Esophagus squamous epithelium (tissue), 4 donors: ENCODE results near the gene FAM20C.

Experiments
- POLR2A ChIP-seq, 4 donors: fragments of 450-650 bp; IDR thresholded peaks; one replicate each; pipeline ENCODE4 v1.6.1; 2017; ENCODE audit warnings: antibody characterized with exemption in 4 of 4, mild to moderate bottlenecking in 4 of 4, moderate library complexity in 3 of 4
- TF ChIP-seq, protein P1 (sequence below), 6 experiments: fragments of 450-650 bp in 4 of 6; fragments of 200-600 bp in 2 of 6; sonication (generic) in 2 of 6; IDR thresholded peaks; one replicate each; pipeline ENCODE4 v1.5.1; 2016 to 2019; ENCODE audit warnings: antibody characterized with exemption in 6 of 6, mild to moderate bottlenecking in 4 of 6, moderate library complexity in 4 of 6

DNA sequence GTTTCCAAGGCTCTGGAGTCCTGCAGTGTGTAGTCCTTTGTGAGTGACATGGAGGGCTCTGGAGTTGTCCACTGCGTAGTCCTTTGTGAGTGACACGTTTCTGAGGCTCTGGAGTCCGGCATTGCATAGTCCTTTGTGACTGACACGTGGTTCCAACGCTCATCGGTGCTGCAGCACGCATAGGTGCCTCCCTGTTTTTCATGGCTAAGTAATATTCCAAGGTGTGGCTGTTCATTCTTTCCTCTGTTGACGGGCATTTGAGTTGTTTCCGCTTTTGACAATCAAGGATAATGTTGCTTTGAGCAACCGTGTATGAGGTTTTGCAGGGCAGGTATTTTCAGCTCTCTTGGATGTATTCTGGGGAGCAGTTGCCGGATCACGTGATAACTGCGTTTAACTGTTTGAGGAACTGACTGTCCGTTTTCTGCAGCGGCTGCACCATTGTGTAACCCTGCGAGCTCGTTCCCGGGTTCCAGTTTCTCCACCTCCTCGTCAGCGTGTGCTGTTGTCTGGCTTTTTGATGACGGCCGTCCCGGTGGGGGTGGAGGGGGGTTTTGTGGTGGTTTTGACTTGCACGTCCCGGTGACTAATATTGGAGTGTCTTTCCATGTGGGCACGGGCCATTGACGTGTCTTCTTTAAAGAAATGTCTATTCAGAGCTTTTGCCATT is 21.1 kb downstream of the FAM20C start:
- no peak for TF ChIP-seq POLR2A (IDR thresholded peaks at IDR 0.05)
- TF ChIP-seq, protein P1, sequence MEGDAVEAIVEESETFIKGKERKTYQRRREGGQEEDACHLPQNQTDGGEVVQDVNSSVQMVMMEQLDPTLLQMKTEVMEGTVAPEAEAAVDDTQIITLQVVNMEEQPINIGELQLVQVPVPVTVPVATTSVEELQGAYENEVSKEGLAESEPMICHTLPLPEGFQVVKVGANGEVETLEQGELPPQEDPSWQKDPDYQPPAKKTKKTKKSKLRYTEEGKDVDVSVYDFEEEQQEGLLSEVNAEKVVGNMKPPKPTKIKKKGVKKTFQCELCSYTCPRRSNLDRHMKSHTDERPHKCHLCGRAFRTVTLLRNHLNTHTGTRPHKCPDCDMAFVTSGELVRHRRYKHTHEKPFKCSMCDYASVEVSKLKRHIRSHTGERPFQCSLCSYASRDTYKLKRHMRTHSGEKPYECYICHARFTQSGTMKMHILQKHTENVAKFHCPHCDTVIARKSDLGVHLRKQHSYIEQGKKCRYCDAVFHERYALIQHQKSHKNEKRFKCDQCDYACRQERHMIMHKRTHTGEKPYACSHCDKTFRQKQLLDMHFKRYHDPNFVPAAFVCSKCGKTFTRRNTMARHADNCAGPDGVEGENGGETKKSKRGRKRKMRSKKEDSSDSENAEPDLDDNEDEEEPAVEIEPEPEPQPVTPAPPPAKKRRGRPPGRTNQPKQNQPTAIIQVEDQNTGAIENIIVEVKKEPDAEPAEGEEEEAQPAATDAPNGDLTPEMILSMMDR (IDR thresholded peaks at IDR 0.05) = no peak
